Chondrocyte (in vitro differentiated cells): ENCODE measurements around the gene ZNF532. TPM values are rescaled to one million over a fixed set of nuclear protein-coding genes. Genes with fewer than 3 reads are reported as not detected.

ENCODE experiments used
- DNase-seq: peaks from one replicate; pipeline ENCODE4 v3.0.0; 2021; ENCODE audit warnings: mixed read lengths, low spot score
- H3K27ac Mint-ChIP-seq: one replicate; pipeline ENCODE4 v1.8.0; 2021; ENCODE audit warnings: mild to moderate bottlenecking, moderate library complexity, mixed read lengths; ENCODE audit not compliant: unreplicated experiment
- H3K27me3 Mint-ChIP-seq: 2 replicates; pipeline ENCODE4 v1.8.0; 2021; ENCODE audit warnings: low read depth, mixed read lengths
- H3K36me3 Mint-ChIP-seq: 2 replicates; pipeline ENCODE4 v1.8.0; 2021; ENCODE audit warnings: low read depth, mixed read lengths
- H3K4me1 Mint-ChIP-seq: 2 replicates; pipeline ENCODE4 v1.8.0; 2021; ENCODE audit warnings: low read depth, mild to moderate bottlenecking, mixed read lengths
- H3K4me3 Mint-ChIP-seq: one replicate; pipeline ENCODE4 v1.8.0; 2021; ENCODE audit warnings: mild to moderate bottlenecking, moderate library complexity, mixed read lengths; ENCODE audit not compliant: unreplicated experiment
- H3K9me3 Mint-ChIP-seq: 2 replicates; pipeline ENCODE4 v1.8.0; 2021; ENCODE audit warnings: low read depth, mixed read lengths
- total RNA-seq: library from RNA; stranded (reverse); gene quantifications from 3 replicates; pipeline ENCODE4 v1.2.1, GENCODE V29; 2021
- TF ChIP-seq, protein P1 (sequence below): fragments of 200-600 bp; sonication (generic); IDR thresholded peaks from 2 replicates; pipeline ENCODE4 v1.5.0; 2021; ENCODE audit warnings: antibody characterized with exemption, mild to moderate bottlenecking, moderate library complexity

Gene ZNF532
- total RNA-seq, 1 donor from 2014 or later: 162 TPM

DNA sequence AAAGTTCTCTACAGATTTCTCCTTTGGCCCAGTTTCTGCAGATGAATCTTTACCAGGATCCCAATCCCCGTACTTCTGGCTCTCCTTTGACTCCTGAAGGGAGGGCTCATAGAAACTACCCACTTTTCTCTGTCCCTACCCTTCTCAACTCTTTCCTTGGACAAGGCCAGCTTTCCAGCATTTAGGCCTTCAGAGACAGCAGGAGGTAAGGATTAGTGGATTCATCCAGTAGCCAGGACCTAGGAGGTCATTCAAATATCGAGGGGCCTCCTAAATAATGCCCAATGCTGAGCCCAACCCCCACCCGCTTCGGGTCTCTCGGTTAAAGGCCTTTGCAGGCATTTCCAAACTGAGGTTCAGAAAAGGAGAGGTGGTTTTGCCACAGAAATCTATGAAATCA lies 4.8 kb upstream of the ZNF532 start:
- TF ChIP-seq, protein P1, sequence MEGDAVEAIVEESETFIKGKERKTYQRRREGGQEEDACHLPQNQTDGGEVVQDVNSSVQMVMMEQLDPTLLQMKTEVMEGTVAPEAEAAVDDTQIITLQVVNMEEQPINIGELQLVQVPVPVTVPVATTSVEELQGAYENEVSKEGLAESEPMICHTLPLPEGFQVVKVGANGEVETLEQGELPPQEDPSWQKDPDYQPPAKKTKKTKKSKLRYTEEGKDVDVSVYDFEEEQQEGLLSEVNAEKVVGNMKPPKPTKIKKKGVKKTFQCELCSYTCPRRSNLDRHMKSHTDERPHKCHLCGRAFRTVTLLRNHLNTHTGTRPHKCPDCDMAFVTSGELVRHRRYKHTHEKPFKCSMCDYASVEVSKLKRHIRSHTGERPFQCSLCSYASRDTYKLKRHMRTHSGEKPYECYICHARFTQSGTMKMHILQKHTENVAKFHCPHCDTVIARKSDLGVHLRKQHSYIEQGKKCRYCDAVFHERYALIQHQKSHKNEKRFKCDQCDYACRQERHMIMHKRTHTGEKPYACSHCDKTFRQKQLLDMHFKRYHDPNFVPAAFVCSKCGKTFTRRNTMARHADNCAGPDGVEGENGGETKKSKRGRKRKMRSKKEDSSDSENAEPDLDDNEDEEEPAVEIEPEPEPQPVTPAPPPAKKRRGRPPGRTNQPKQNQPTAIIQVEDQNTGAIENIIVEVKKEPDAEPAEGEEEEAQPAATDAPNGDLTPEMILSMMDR: no peak
- Mint-ChIP-seq H3K36me3 (peaks cover 1% of the 10 kb centered on the region), H3K4me1 (peaks cover 54% of the 10 kb centered on the region), H3K27me3 (no peaks in the 10 kb centered on the region), H3K4me3 (no peak overlapping the region), H3K9me3 (no peaks in the 10 kb centered on the region), H3K27ac (no peak overlapping the region)
- no peak for DNase-seq

DNA sequence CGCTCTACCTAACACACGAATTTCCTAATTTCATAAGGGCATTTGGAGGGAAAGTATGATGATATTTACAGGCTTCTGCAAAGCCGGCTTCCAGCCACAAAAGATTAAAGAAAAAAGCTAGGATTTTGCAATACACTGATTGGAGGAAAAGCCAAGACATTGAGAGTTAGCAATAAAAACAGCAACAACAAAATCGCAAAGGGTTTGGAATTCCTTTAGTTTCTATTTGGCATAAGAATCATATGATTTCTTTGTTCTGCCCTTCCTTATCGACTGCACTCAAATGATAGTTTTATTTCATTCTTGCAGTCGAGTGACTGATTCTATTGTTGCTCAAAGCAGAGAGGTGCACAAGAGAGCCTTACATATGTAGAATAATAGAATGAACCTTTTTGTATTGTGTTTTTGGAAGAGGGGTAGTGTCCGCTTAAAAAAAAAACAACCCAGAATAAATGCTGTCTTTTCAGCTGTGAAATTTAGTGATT lies 3.9 kb upstream of the ZNF532 start:
- no peaks in the 10 kb centered on the region for H3K27me3 Mint-ChIP-seq
- no peak for DNase-seq

GRCh38 chr18:58861353-58861752 lies 3.3 kb upstream of the ZNF532 start:
- TF ChIP-seq, protein P1: no peak
- peaks cover 65% of the 10 kb centered on the region for H3K4me1 Mint-ChIP-seq
- no peaks in the 10 kb centered on the region for H3K9me3 Mint-ChIP-seq
- H3K27ac Mint-ChIP-seq: no peak overlapping the region
- peaks cover 9% of the 10 kb centered on the region for H3K36me3 Mint-ChIP-seq
- DNase-seq: no peak
- H3K27me3 Mint-ChIP-seq: no peaks in the 10 kb centered on the region
- H3K4me3 Mint-ChIP-seq: no peak overlapping the region

More for the DNA sequence above, 3.9 kb upstream of the ZNF532 start:
- Mint-ChIP-seq H3K9me3 (no peaks in the 10 kb centered on the region), H3K36me3 (peaks cover 6% of the 10 kb centered on the region), H3K27ac (no peak overlapping the region), H3K4me1 (peaks cover 60% of the 10 kb centered on the region), H3K4me3 (no peak overlapping the region)
- TF ChIP-seq, protein P1: no peak

DNA sequence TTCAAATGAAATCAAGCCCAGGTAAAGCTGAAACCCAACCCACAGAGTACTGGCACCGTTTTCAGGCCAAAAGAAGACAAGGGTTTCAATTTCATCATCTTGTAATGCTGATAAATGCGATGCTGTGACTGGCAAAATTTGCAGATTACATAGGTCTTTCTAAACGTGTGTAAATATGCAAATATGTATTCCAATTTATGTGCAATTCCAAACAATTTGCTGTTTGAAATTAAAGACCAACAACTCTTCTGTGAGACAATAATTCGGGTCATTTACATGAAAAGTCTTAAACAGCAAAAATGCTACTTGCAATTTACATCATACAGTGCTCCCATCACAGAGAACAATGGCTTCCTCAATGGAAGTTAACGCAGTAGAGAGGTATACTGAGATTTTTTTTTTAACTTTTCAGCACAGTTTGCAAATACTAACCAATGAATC lies 2.8 kb upstream of the ZNF532 start:
- no peaks in the 10 kb centered on the region for H3K9me3 Mint-ChIP-seq
- peaks cover 71% of the 10 kb centered on the region for H3K4me1 Mint-ChIP-seq
- no peak overlapping the region for H3K27ac Mint-ChIP-seq
- no peak overlapping the region for H3K4me3 Mint-ChIP-seq
- no peak for DNase-seq
- peaks cover 9% of the 10 kb centered on the region for H3K36me3 Mint-ChIP-seq
- no peaks in the 10 kb centered on the region for H3K27me3 Mint-ChIP-seq
- TF ChIP-seq, protein P1: no peak

DNA sequence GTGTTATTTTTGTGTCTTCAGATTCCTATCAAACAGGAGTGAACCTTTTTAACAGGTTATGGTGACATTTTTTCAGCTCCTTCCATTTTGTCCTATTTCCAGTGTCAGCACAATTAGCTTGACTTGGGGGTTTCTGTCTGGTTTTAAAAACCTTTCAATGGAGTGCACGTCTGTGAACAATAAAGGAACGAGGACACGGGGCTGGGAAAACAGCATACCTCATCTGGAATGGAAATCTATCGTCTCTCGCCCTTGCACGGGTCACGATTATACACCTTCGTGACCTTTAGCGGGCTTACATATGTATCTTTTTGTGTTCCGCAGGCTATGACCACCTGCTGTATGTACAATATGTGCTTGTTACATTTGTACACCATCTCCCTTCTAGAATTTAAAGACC lies 2.3 kb upstream of the ZNF532 start:
- Mint-ChIP-seq H3K27ac (peak overlapping the region; percentile 98), H3K4me3 (peak overlapping the region; percentile 77), H3K4me1 (peaks cover 73% of the 10 kb centered on the region), H3K36me3 (peaks cover 9% of the 10 kb centered on the region), H3K9me3 (no peaks in the 10 kb centered on the region), H3K27me3 (no peaks in the 10 kb centered on the region)
- no peak for DNase-seq
- TF ChIP-seq, protein P1: no peak
